Measurements from ENCODE around the gene SUCO. TPM values are rescaled to one million over a fixed set of nuclear protein-coding genes. Genes with fewer than 3 reads are reported as not detected.
"Not testable (repeated sequence)": the region's sequence is repeated elsewhere in the genome, so short reads cannot be mapped to it uniquely, and the experiment has no call there.

SUCO gene
- total RNA-seq, 1 donor from 2014 or later, result 68.9 TPM

GRCh38 chr1:172585348-172585747 is 52.4 kb downstream of the SUCO start:
- Histone ChIP-seq H3K9me3 (ENCODE audit: control insufficient read depth in 3 of 3, low read length in 3 of 3) (no peaks in the 10 kb centered on the region), H3K4me3 (ENCODE audit: low read length in 3 of 3) (no peak overlapping the region), H3K36me3 (ENCODE audit: control insufficient read depth in 3 of 3, insufficient read depth in 3 of 3, low read length in 3 of 3) (peaks cover 7 to 21% (median 17%) of the 10 kb centered on the region in 3 donors), H3K4me1 (ENCODE audit: control insufficient read depth in 3 of 3, insufficient read depth in 3 of 3, low read length in 3 of 3) (no peaks in the 10 kb centered on the region), H3K27ac (ENCODE audit: low read depth, low read length) (no peak overlapping the region), H3K27me3 (ENCODE audit: control insufficient read depth in 3 of 3, insufficient read depth in 3 of 3, low read length in 3 of 3) (no peaks in the 10 kb centered on the region), H3K9ac (ENCODE audit: low read depth in 1 of 3, low read length in 3 of 3) (peak overlapping the region in 1 of 3 donors; percentile 7)

GRCh38 chr1:172585861-172586260 is 52.9 kb downstream of the SUCO start:
- H3K9ac ChIP-seq (ENCODE audit: low read depth in 1 of 3, low read length in 3 of 3), result no peak overlapping the region
- no peaks in the 10 kb centered on the region for H3K9me3 ChIP-seq (ENCODE audit: control insufficient read depth in 3 of 3, low read length in 3 of 3)
- H3K27me3 ChIP-seq (ENCODE audit: control insufficient read depth in 3 of 3, insufficient read depth in 3 of 3, low read length in 3 of 3), result no peaks in the 10 kb centered on the region
- H3K4me3 ChIP-seq (ENCODE audit: low read length in 3 of 3), result no peak overlapping the region
- peaks cover 7 to 26% (median 22%) of the 10 kb centered on the region in 3 donors for H3K36me3 ChIP-seq (ENCODE audit: control insufficient read depth in 3 of 3, insufficient read depth in 3 of 3, low read length in 3 of 3)
- no peak overlapping the region for H3K27ac ChIP-seq (ENCODE audit: low read depth, low read length)
- H3K4me1 ChIP-seq (ENCODE audit: control insufficient read depth in 3 of 3, insufficient read depth in 3 of 3, low read length in 3 of 3), result no peaks in the 10 kb centered on the region

- Histone ChIP-seq H3K27me3 (ENCODE audit: control insufficient read depth in 3 of 3, insufficient read depth in 3 of 3, low read length in 3 of 3) (no peaks in the 10 kb centered on the region), H3K9me3 (ENCODE audit: control insufficient read depth in 3 of 3, low read length in 3 of 3) (no peaks in the 10 kb centered on the region), H3K27ac (ENCODE audit: low read depth, low read length) (no peak overlapping the region), H3K36me3 (ENCODE audit: control insufficient read depth in 3 of 3, insufficient read depth in 3 of 3, low read length in 3 of 3) (peaks cover 7 to 24% (median 22%) of the 10 kb centered on the region in 3 donors), H3K4me3 (ENCODE audit: low read length in 3 of 3) (no peak overlapping the region), H3K9ac (ENCODE audit: low read depth in 1 of 3, low read length in 3 of 3) (no peak overlapping the region), H3K4me1 (ENCODE audit: control insufficient read depth in 3 of 3, insufficient read depth in 3 of 3, low read length in 3 of 3) (no peaks in the 10 kb centered on the region)
These were observed 55.6 kb downstream of the SUCO start for GRCh38 chr1:172588296-172589291.

- no peak overlapping the region for H3K9ac ChIP-seq (ENCODE audit: low read depth in 1 of 3, low read length in 3 of 3)
- H3K36me3 ChIP-seq (ENCODE audit: control insufficient read depth in 3 of 3, insufficient read depth in 3 of 3, low read length in 3 of 3), result peaks cover 7 to 24% (median 24%) of the 10 kb centered on the region in 3 donors
- no peak overlapping the region for H3K27ac ChIP-seq (ENCODE audit: low read depth, low read length)
- H3K4me1 ChIP-seq (ENCODE audit: control insufficient read depth in 3 of 3, insufficient read depth in 3 of 3, low read length in 3 of 3), result no peaks in the 10 kb centered on the region
- no peaks in the 10 kb centered on the region for H3K27me3 ChIP-seq (ENCODE audit: control insufficient read depth in 3 of 3, insufficient read depth in 3 of 3, low read length in 3 of 3)
- no peaks in the 10 kb centered on the region for H3K9me3 ChIP-seq (ENCODE audit: control insufficient read depth in 3 of 3, low read length in 3 of 3)
- H3K4me3 ChIP-seq (ENCODE audit: low read length in 3 of 3), result no peak overlapping the region
These were observed 56.6 kb downstream of the SUCO start for GRCh38 chr1:172589553-172589952.

GRCh38 chr1:172591429-172591828 is 58.5 kb downstream of the SUCO start:
- H3K27ac ChIP-seq (ENCODE audit: low read depth, low read length); H3K9me3 ChIP-seq (ENCODE audit: control insufficient read depth in 3 of 3, low read length in 3 of 3); H3K9ac ChIP-seq (ENCODE audit: low read depth in 1 of 3, low read length in 3 of 3); H3K27me3 ChIP-seq (ENCODE audit: control insufficient read depth in 3 of 3, insufficient read depth in 3 of 3, low read length in 3 of 3); H3K4me1 ChIP-seq (ENCODE audit: control insufficient read depth in 3 of 3, insufficient read depth in 3 of 3, low read length in 3 of 3); H3K4me3 ChIP-seq (ENCODE audit: low read length in 3 of 3): not testable (repeated sequence)
- peaks cover 7 to 30% (median 27%) of the 10 kb centered on the region in 3 donors for H3K36me3 ChIP-seq (ENCODE audit: control insufficient read depth in 3 of 3, insufficient read depth in 3 of 3, low read length in 3 of 3)

- not testable (repeated sequence) for H3K4me1 ChIP-seq (ENCODE audit: control insufficient read depth in 3 of 3, insufficient read depth in 3 of 3, low read length in 3 of 3); H3K27me3 ChIP-seq (ENCODE audit: control insufficient read depth in 3 of 3, insufficient read depth in 3 of 3, low read length in 3 of 3); H3K27ac ChIP-seq (ENCODE audit: low read depth, low read length); H3K9ac ChIP-seq (ENCODE audit: low read depth in 1 of 3, low read length in 3 of 3); H3K9me3 ChIP-seq (ENCODE audit: control insufficient read depth in 3 of 3, low read length in 3 of 3); H3K4me3 ChIP-seq (ENCODE audit: low read length in 3 of 3)
- H3K36me3 ChIP-seq (ENCODE audit: control insufficient read depth in 3 of 3, insufficient read depth in 3 of 3, low read length in 3 of 3), result peaks cover 3 to 27% (median 23%) of the 10 kb centered on the region in 3 donors
These were observed 62.1 kb downstream of the SUCO start for GRCh38 chr1:172595066-172595465.

GRCh38 chr1:172596782-172597181 is 63.8 kb downstream of the SUCO start:
- H3K4me3 ChIP-seq (ENCODE audit: low read length in 3 of 3); H3K4me1 ChIP-seq (ENCODE audit: control insufficient read depth in 3 of 3, insufficient read depth in 3 of 3, low read length in 3 of 3); H3K9ac ChIP-seq (ENCODE audit: low read depth in 1 of 3, low read length in 3 of 3); H3K27me3 ChIP-seq (ENCODE audit: control insufficient read depth in 3 of 3, insufficient read depth in 3 of 3, low read length in 3 of 3); H3K9me3 ChIP-seq (ENCODE audit: control insufficient read depth in 3 of 3, low read length in 3 of 3); H3K27ac ChIP-seq (ENCODE audit: low read depth, low read length): not testable (repeated sequence)
- peaks cover 5 to 24% (median 17%) of the 10 kb centered on the region in 3 donors for H3K36me3 ChIP-seq (ENCODE audit: control insufficient read depth in 3 of 3, insufficient read depth in 3 of 3, low read length in 3 of 3)

- no peak overlapping the region for H3K27ac ChIP-seq (ENCODE audit: low read depth, low read length)
- H3K36me3 ChIP-seq (ENCODE audit: control insufficient read depth in 3 of 3, insufficient read depth in 3 of 3, low read length in 3 of 3), result peaks cover 5 to 34% (median 19%) of the 10 kb centered on the region in 3 donors
- no peaks in the 10 kb centered on the region for H3K27me3 ChIP-seq (ENCODE audit: control insufficient read depth in 3 of 3, insufficient read depth in 3 of 3, low read length in 3 of 3)
- H3K4me3 ChIP-seq (ENCODE audit: low read length in 3 of 3), result no peak overlapping the region
- no peak overlapping the region for H3K9ac ChIP-seq (ENCODE audit: low read depth in 1 of 3, low read length in 3 of 3)
- no peaks in the 10 kb centered on the region for H3K4me1 ChIP-seq (ENCODE audit: control insufficient read depth in 3 of 3, insufficient read depth in 3 of 3, low read length in 3 of 3)
- no peaks in the 10 kb centered on the region for H3K9me3 ChIP-seq (ENCODE audit: control insufficient read depth in 3 of 3, low read length in 3 of 3)
These were observed 67.0 kb downstream of the SUCO start for GRCh38 chr1:172599912-172600311.

GRCh38 chr1:172600615-172601014 is 67.7 kb downstream of the SUCO start:
- Histone ChIP-seq H3K9ac (ENCODE audit: low read depth in 1 of 3, low read length in 3 of 3) (no peak overlapping the region), H3K27ac (ENCODE audit: low read depth, low read length) (no peak overlapping the region), H3K36me3 (ENCODE audit: control insufficient read depth in 3 of 3, insufficient read depth in 3 of 3, low read length in 3 of 3) (peaks cover 5 to 34% (median 16%) of the 10 kb centered on the region in 3 donors), H3K4me3 (ENCODE audit: low read length in 3 of 3) (no peak overlapping the region), H3K4me1 (ENCODE audit: control insufficient read depth in 3 of 3, insufficient read depth in 3 of 3, low read length in 3 of 3) (no peaks in the 10 kb centered on the region), H3K27me3 (ENCODE audit: control insufficient read depth in 3 of 3, insufficient read depth in 3 of 3, low read length in 3 of 3) (no peaks in the 10 kb centered on the region), H3K9me3 (ENCODE audit: control insufficient read depth in 3 of 3, low read length in 3 of 3) (no peaks in the 10 kb centered on the region)

GRCh38 chr1:172601046-172601630 is 68.2 kb downstream of the SUCO start:
- peaks cover 5 to 34% (median 16%) of the 10 kb centered on the region in 3 donors for H3K36me3 ChIP-seq (ENCODE audit: control insufficient read depth in 3 of 3, insufficient read depth in 3 of 3, low read length in 3 of 3)

More at GRCh38 chr1:172601046-172601630, 68.2 kb downstream of the SUCO start:
- Histone ChIP-seq H3K4me3 (ENCODE audit: low read length in 3 of 3) (no peak overlapping the region), H3K9ac (ENCODE audit: low read depth in 1 of 3, low read length in 3 of 3) (no peak overlapping the region), H3K27me3 (ENCODE audit: control insufficient read depth in 3 of 3, insufficient read depth in 3 of 3, low read length in 3 of 3) (no peaks in the 10 kb centered on the region), H3K27ac (ENCODE audit: low read depth, low read length) (no peak overlapping the region), H3K4me1 (ENCODE audit: control insufficient read depth in 3 of 3, insufficient read depth in 3 of 3, low read length in 3 of 3) (no peaks in the 10 kb centered on the region), H3K9me3 (ENCODE audit: control insufficient read depth in 3 of 3, low read length in 3 of 3) (no peaks in the 10 kb centered on the region)
